Measurements from ENCODE around the gene EPN3. TPM values are rescaled to one million over a fixed set of nuclear protein-coding genes. Genes with fewer than 3 reads are reported as not detected.

The EPN3 gene
- total RNA-seq, 1 donor from 2014 or later, result not detected

- no peak overlapping the region for H3K4me3 ChIP-seq (ENCODE audit: low read length in 3 of 3)
- H3K27me3 ChIP-seq (ENCODE audit: control insufficient read depth in 3 of 3, insufficient read depth in 3 of 3, low read length in 3 of 3), result no peaks in the 10 kb centered on the region
- no peaks in the 10 kb centered on the region for H3K36me3 ChIP-seq (ENCODE audit: control insufficient read depth in 3 of 3, insufficient read depth in 3 of 3, low read length in 3 of 3)
- H3K9me3 ChIP-seq (ENCODE audit: control insufficient read depth in 3 of 3, low read length in 3 of 3), result no peaks in the 10 kb centered on the region
- no peak overlapping the region for H3K27ac ChIP-seq (ENCODE audit: low read depth, low read length)
- peaks cover 16 to 20% (median 18%) of the 10 kb centered on the region in 3 donors for H3K4me1 ChIP-seq (ENCODE audit: control insufficient read depth in 3 of 3, insufficient read depth in 3 of 3, low read length in 3 of 3)
- H3K9ac ChIP-seq (ENCODE audit: low read depth in 1 of 3, low read length in 3 of 3), result no peak overlapping the region
Observed at GRCh38 chr17:50593321-50593720, 60.8 kb downstream of the EPN3 start.

Other genes starting within 250 kb of the EPN3 start
- gene XYLT2, start 186.6 kb upstream of the EPN3 start, total RNA-seq, result 24.0 TPM
- gene MRPL27, start 159.6 kb upstream of the EPN3 start, total RNA-seq, result 65.2 TPM
- 2.1 TPM for gene EME1, start 159.5 kb upstream of the EPN3 start, total RNA-seq
- gene LRRC59, start 135.2 kb upstream of the EPN3 start, total RNA-seq, result 43.3 TPM
- 51.1 TPM for gene ACSF2, start 106.5 kb upstream of the EPN3 start, total RNA-seq
- 1.6 TPM for gene CHAD, start 63.9 kb upstream of the EPN3 start, total RNA-seq
- 12.0 TPM for gene RSAD1, start 53.9 kb upstream of the EPN3 start, total RNA-seq
- gene MYCBPAP, start 24.3 kb upstream of the EPN3 start, total RNA-seq, result under 0.01 TPM
- 27.7 TPM for gene SPATA20, start 14.4 kb downstream of the EPN3 start, total RNA-seq
- 3.7 TPM for gene CACNA1G, start 28.0 kb downstream of the EPN3 start, total RNA-seq
- 1.0 TPM for gene ABCC3, start 102.1 kb downstream of the EPN3 start, total RNA-seq
- 28.7 TPM for gene ANKRD40, start 175.2 kb downstream of the EPN3 start, total RNA-seq
- 32.4 TPM for gene LUC7L3, start 186.9 kb downstream of the EPN3 start, total RNA-seq
- gene ANKRD40CL, start 234.8 kb downstream of the EPN3 start, total RNA-seq, result not detected